MM.1S (cell line): ENCODE data around the gene CARHSP1.

Source experiments
- DNase-seq: peaks from one replicate; pipeline ENCODE4 v3.0.0-alpha.2; 2015
- H2AFZ ChIP-seq: fragments of 300-600 bp; sonication (generic); 2 replicates; pipeline ENCODE4 v1.6.0; 2016; ENCODE audit warnings: antibody characterized with exemption, low read length
- H3F3A ChIP-seq: fragments of 300-600 bp; sonication (generic); 2 replicates; pipeline ENCODE4 v1.6.1; 2016; ENCODE audit warnings: mild to moderate bottlenecking, antibody characterized with exemption, low read length, moderate library complexity, mixed read lengths; ENCODE audit not compliant: insufficient read depth
- H3K27ac ChIP-seq: fragments of 300-600 bp; sonication (generic); 2 replicates; pipeline ENCODE4 v1.5.1; 2016; ENCODE audit warnings: mild to moderate bottlenecking, low read length
- H3K27me3 ChIP-seq: fragments of 300-600 bp; sonication (generic); replicated peaks from 2 replicates; pipeline ENCODE4 v1.6.0; 2016; ENCODE audit warnings: low read length; ENCODE audit not compliant: insufficient read depth
- H3K36me3 ChIP-seq: fragments of 300-600 bp; sonication (generic); replicated peaks from 2 replicates; pipeline ENCODE4 v1.6.1; 2016; ENCODE audit warnings: mild to moderate bottlenecking, low read length, mixed read lengths; ENCODE audit not compliant: insufficient read depth
- H3K4me1 ChIP-seq: fragments of 300-600 bp; sonication (generic); 2 replicates; pipeline ENCODE4 v1.6.1; 2016; ENCODE audit warnings: low read length, mixed read lengths
- H3K4me2 ChIP-seq: fragments of 300-600 bp; sonication (generic); 2 replicates; pipeline ENCODE4 v1.6.0; 2016; ENCODE audit warnings: low read depth, low read length
- H3K4me3 ChIP-seq: fragments of 300-600 bp; sonication (generic); 2 replicates; pipeline ENCODE4 v1.5.1; 2016; ENCODE audit warnings: low read length, mixed read lengths
- H3K79me2 ChIP-seq: fragments of 300-600 bp; sonication (generic); 2 replicates; pipeline ENCODE4 v1.6.1; 2016; ENCODE audit warnings: mixed run types, low read length, mixed read lengths
- H3K9ac ChIP-seq: fragments of 300-600 bp; sonication (generic); 2 replicates; pipeline ENCODE4 v1.6.1; 2016; ENCODE audit warnings: low read length, mixed read lengths
- H3K9me2 ChIP-seq: fragments of 300-600 bp; sonication (generic); replicated peaks from 2 replicates; pipeline ENCODE4 v1.6.1; 2016; ENCODE audit warnings: mild to moderate bottlenecking, low read length, mixed read lengths; ENCODE audit not compliant: insufficient read depth
- H3K9me3 ChIP-seq: fragments of 300-600 bp; sonication (generic); replicated peaks from 2 replicates; pipeline ENCODE4 v1.6.1; 2016; ENCODE audit warnings: mild to moderate bottlenecking, low read length, mixed read lengths; ENCODE audit not compliant: insufficient read depth
- H4K20me1 ChIP-seq: fragments of 300-600 bp; sonication (generic); 2 replicates; pipeline ENCODE4 v1.6.1; 2016; ENCODE audit warnings: mild to moderate bottlenecking, low read length, moderate library complexity, mixed read lengths; ENCODE audit not compliant: insufficient read depth
- EZH2 ChIP-seq: fragments of 300-600 bp; sonication (generic); optimal IDR thresholded peaks from 2 replicates; pipeline ENCODE3; 2017; ENCODE audit warnings: low read depth, mild to moderate bottlenecking, antibody characterized with exemption, low read length, mixed read lengths
- EZH2phosphoT487 ChIP-seq: fragments of 300-600 bp; sonication (generic); IDR thresholded peaks from 2 replicates; pipeline ENCODE4 v1.6.1; 2018; ENCODE audit warnings: antibody characterized with exemption, low read length
- TF ChIP-seq, protein P1 (sequence below): fragments of 300-600 bp; sonication (generic); IDR thresholded peaks from 2 replicates; pipeline ENCODE4 v1.5.1; 2016; ENCODE audit warnings: antibody characterized with exemption, low read length, mixed read lengths

CARHSP1 gene

GRCh38 chr16:8885674-8886592 lies 17.1 kb upstream of the CARHSP1 start:
- H4K20me1 ChIP-seq: no peaks in the 10 kb centered on the region
- H3K27me3 ChIP-seq: no peaks in the 10 kb centered on the region
- H3K9me2 ChIP-seq: no peaks in the 10 kb centered on the region
- no peak for TF ChIP-seq EZH2
- TF ChIP-seq, protein P1, sequence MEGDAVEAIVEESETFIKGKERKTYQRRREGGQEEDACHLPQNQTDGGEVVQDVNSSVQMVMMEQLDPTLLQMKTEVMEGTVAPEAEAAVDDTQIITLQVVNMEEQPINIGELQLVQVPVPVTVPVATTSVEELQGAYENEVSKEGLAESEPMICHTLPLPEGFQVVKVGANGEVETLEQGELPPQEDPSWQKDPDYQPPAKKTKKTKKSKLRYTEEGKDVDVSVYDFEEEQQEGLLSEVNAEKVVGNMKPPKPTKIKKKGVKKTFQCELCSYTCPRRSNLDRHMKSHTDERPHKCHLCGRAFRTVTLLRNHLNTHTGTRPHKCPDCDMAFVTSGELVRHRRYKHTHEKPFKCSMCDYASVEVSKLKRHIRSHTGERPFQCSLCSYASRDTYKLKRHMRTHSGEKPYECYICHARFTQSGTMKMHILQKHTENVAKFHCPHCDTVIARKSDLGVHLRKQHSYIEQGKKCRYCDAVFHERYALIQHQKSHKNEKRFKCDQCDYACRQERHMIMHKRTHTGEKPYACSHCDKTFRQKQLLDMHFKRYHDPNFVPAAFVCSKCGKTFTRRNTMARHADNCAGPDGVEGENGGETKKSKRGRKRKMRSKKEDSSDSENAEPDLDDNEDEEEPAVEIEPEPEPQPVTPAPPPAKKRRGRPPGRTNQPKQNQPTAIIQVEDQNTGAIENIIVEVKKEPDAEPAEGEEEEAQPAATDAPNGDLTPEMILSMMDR: no peak
- no peak overlapping the region for H3K4me2 ChIP-seq
- no peak overlapping the region for H3K9ac ChIP-seq
- H3K4me1 ChIP-seq: no peaks in the 10 kb centered on the region
- H3K27ac ChIP-seq: no peak overlapping the region
- no peak for DNase-seq
- no peaks in the 10 kb centered on the region for H3K36me3 ChIP-seq
- no peak overlapping the region for H3K4me3 ChIP-seq
- H3K79me2 ChIP-seq: no peaks in the 10 kb centered on the region
- 0 out of 2 replicates have a peak, but pooled peaks cover 3% of the 10 kb centered on the region for H3F3A ChIP-seq
- no peaks in the 10 kb centered on the region for H3K9me3 ChIP-seq
- H2AFZ ChIP-seq: no peak overlapping the region

DNA sequence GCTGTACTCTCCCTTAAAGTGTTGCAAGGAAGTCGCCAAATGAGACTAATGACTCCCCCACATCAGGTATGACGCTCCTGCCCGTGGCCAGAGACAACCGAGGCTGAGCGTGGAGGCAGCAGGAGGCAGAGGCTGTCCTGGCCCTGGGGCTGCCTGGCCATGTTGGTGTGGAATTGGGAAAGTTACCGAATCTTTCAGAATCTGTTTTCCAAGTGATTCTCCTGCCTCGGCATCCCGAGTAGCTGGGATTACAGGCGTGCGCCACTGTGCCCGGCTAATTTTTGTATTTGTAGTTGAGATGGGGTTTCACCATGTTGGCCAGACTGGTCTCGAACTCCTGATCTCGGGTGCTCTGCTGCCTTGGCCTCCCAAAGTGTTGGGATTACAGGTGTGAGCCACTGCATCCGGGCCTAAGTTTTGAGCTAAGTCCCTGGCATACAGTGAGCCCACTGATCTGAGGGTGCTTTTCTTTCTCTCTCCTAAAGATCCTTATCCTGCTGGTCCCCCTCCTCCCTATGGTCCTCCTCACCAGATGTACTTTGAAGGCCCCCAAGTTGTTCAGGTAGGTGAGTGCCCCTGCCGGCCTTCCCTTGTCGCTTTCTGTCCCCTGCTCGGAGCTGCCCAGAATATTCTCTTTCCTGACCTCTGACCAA lies 14.0 kb upstream of the CARHSP1 start:
- DNase-seq: no peak
- Histone ChIP-seq H3K9me3 (no peaks in the 10 kb centered on the region), H3K4me1 (no peaks in the 10 kb centered on the region)

DNA sequence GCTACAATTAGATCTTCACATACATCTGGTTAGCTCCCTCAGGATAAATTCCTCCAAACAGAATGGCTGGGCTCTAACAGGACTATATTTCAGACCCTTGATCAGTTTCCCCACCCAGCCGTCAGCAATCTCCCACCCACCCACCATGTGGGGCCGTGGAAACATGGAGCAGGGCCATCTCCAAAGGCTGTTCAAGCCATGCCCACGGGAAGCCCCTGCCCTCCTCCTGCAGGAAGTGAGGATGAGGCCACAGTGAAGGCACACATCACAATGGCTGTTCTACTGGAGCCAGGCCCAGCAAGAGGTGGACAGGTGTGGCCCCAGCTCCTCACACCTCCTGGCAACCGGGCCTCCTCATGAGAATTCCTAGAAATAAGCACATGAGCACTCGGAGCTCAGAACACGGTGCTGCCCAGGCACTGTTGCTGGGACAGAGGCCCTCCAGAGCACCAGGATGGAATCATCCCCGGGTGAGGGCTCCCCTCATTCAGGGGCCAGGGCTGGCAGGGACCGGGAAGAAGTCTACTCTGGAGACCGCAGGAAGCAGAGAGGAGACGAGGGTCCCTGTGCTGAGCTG lies 13.3 kb upstream of the CARHSP1 start, which contains the start of gene LITAFD:
Gene LITAFD (plus strand): TSS at position 311 of the 577 bp plus-strand sequence. CDS start 2,005 bp downstream, outside the sequence.
- no peaks in the 10 kb centered on the region for H4K20me1 ChIP-seq
- no peak within 1 kb of the TSS for H3K27ac ChIP-seq
- no peak within 1 kb of the TSS for H3K9ac ChIP-seq
- no peak for DNase-seq
- no peak within 1 kb of the TSS for H3K4me3 ChIP-seq
- no peak within 1 kb of the TSS for H3K4me2 ChIP-seq
- no peaks in the 10 kb centered on the region for H3K36me3 ChIP-seq
- no peak within 1 kb of the TSS for H2AFZ ChIP-seq
- no peaks in the 10 kb centered on the region for H3K9me3 ChIP-seq
- TF ChIP-seq, protein P1: no peak
- TF ChIP-seq EZH2phosphoT487: no peak
- no peak for TF ChIP-seq EZH2
- 0 out of 2 replicates have a peak, but pooled peaks cover 3% of the 10 kb centered on the region for H3F3A ChIP-seq
- H3K9me2 ChIP-seq: no peaks in the 10 kb centered on the region
- no peaks in the 10 kb centered on the region for H3K79me2 ChIP-seq
- no peaks in the 10 kb centered on the region for H3K27me3 ChIP-seq
- no peaks in the 10 kb centered on the region for H3K4me1 ChIP-seq

More for the DNA sequence above, 14.0 kb upstream of the CARHSP1 start:
- Histone ChIP-seq H3K9ac (no peak overlapping the region), H3F3A (0 out of 2 replicates have a peak, but pooled peaks cover 3% of the 10 kb centered on the region), H3K27me3 (no peaks in the 10 kb centered on the region), H3K9me2 (no peaks in the 10 kb centered on the region), H3K79me2 (no peaks in the 10 kb centered on the region), H4K20me1 (no peaks in the 10 kb centered on the region), H2AFZ (no peak overlapping the region), H3K27ac (no peak overlapping the region), H3K36me3 (no peaks in the 10 kb centered on the region), H3K4me2 (no peak overlapping the region), H3K4me3 (no peak overlapping the region)
- no peak for TF ChIP-seq EZH2
- no peak for TF ChIP-seq EZH2phosphoT487
- TF ChIP-seq, protein P1: no peak
